NAMALWA (cell line): ENCODE data around the gene PARD3B.

Experiments used
- DNase-seq: peaks from one replicate; pipeline ENCODE4 v3.0.0-alpha.2; 2015; ENCODE audit warnings: low spot score

The PARD3B gene

DNA sequence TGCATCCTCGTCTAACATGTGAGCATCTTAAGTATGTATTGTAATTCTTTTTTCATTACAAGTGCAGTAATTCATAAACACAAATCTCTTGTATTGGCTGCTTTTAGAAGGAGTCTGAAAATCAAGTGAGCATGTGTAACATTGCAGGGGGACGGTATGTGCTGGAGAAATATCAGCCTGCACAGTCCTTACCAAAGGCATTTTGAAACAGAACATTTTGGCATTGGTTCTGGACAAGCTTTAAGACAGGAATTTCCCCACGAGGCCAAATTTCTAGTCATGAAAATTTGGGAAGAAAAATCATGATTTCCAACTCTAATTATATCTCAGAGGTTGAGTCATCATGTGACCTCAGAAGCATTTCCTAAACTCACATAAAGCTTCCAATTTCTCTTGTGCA lies 1112.3 kb downstream of the PARD3B start:
- no peak for DNase-seq

DNA sequence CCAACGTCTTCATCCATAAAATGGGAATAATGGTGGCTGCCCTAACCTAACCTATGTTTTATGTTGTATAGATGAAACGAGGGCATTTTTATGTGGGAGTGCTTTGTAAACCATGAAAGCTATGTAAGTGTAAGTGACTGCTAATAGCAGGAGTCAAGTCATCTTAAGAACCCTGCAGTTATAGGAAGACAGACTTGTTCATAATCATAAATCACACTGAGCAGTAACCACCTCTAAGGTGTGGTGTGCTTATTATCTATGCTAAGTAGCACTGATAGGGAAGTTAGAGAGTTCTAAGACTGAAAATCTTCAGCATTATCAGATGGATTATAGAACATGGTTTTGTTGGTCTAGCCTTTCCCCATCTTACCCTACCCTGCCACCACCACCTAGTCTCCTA lies 1112.8 kb downstream of the PARD3B start:
- DNase-seq = no peak

- DNase-seq = no peak
These were observed 1113.3 kb downstream of the PARD3B start for GRCh38 chr2:205658572-205658971.

DNA sequence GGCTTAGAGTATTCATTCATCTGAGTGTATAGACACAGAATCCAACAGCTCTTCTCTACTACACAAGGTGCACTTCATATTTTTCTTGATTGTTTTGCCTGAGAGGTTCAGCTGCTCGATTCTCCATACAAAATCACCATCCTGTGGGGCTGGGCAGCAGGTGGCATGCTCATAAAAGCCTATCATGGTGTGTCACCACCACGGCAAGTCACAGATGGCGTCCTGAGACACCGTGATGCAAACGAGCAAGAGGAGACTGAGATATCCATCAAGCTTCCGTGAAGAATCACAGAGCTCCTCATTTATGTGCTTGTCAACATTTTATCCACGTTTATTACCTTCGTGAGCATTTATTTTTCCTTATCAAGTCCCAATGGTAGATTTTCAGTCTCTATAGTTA lies 1114.6 kb downstream of the PARD3B start:
- DNase-seq = no peak

DNA sequence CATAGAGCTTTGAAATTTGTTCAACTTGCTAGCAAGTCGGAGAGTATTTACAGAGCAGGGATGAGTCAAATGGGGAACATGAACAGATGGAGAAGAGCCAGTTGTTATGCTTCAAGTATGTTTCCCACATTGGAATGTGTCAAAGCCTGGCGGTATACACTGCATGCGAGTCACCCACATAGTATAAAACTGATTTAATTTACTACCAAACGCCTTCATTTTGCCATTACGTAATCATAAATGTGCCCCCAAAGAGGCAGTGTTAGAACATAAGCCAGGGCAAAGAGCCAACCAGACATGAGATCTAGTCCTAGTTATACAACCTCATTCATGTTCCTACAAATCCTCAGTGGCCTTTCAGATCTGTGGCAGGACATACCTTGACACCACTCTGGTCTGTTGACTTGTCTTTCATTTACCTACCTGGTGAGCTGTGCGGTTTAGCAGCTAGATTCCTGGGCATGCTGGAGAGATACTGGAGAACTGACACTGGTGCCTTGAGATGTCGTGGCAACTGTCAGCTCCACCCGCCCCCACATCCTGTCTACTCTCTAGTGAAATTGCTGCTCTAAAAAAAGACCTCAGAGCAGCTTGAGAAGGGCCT lies 1115.3 kb downstream of the PARD3B start:
- DNase-seq = no peak

- DNase-seq = no peak
These were observed 1116.0 kb downstream of the PARD3B start for GRCh38 chr2:205661281-205661680.

- no peak for DNase-seq
These were observed 1117.1 kb downstream of the PARD3B start for GRCh38 chr2:205662206-205662965.

DNA sequence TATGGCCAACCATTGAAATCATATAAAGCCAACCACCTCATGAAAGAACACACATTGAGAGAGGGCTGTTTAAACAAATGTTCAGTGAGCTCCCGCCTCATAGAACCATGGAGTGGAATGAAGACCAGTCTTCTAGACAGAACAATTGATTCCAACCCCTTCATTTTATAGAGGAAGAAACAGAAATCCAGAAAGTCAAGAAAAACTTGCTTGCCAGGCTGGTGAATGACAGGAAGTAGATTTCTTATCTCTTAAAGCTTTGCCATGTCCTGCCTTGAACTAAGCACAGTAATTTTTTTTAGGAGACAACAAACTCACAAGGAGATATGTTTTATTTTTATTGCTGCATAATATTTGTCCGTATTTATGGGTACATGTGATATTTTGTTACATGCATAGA lies 1120.5 kb downstream of the PARD3B start:
- no peak for DNase-seq
